GM21515 (cell line): ENCODE data around the gene PLPPR5.

Source experiments
- ATAC-seq: cut with Tn5 transposase; IDR thresholded peaks from one replicate; pipeline ENCODE4 v1.9.1; 2021; ENCODE audit not compliant: unreplicated experiment

PLPPR5 gene

DNA sequence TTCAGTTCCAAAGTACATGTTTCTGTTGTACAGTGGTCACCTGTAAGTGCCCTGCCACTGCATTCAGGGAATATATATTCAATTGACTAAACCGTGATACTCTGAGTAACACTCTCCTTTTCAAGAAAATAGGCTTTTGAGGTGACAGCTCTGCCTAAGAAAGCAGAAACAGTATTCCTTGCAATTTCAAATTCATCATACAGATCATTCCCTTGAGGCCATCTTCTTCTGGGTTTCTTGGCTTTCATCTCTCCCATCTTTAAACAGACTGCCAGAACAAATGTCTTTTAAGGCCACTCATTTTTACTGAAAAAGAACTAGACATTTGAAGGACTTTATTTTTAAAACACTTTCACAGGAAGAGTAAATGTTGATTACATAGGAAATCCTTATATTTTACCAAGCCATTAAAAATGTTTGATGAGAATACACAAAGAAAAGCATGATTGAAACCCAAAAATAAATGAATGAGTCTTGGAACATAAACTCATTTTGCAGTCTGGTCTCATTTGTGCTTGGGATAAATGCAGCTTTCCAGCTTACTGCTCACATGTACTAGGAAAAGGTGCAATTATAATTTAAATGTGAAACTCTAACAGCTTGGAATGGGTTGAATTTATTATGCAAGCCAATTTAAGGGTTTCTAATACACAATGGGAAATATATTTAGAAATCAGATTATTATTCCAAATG, 34.7 kb downstream of the PLPPR5 start:
- no peak for ATAC-seq

DNA sequence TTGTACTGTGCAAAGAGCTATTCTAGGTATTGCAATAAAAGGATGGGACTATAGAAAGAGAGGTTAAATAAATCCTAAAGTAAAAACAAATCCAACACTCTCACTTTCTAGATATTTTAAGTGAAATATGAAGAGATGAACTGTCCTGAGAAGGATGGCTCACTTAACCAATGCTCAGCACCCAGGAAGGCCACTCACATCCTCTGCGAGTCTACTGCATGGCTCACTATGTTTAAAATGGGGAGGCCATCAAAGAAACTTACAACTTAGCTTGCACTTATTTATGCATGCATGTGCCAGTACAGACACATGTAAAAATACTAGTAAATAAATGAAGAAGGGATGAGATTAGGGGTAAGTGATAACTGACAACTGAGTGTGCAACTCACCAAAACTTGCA, 37.5 kb downstream of the PLPPR5 start:
- no peak for ATAC-seq

DNA sequence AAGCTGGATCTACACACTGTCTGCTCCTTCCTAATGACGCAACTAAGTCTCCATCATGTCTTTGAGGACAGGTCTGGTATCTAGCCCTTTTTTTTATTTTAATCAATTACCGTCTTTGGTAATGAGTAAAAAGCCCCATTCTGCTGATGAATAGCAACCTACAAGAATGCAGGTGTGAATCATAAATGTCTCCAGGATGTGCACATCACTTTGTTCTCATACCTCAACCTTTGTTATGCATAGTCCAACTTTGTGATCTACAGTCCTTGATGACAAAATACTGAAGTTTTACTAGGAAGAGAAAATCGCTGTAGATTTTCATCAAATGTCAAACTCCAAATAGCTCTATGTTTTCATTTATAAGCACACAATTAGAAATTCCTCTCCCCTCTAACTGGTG, 39.3 kb downstream of the PLPPR5 start:
- no peak for ATAC-seq

DNA sequence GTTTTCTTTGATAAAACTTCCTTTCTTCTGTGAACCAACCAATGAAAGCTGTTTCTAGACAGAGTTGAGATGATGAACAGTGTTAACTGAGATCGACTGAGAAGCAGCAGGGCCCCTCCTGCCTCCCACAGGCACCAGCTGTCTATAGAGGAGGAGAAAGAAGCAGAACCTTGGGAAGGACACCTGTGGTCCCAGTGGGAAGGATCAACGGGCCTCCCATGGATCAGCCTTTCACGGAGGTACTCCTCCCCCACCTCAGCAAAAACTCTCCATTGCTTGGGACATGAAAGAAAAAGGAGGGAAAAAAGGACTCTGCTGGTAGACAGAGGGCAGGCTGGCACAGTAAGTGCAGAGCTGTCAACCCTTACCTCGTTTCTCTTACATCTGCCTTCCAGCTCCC, 40.5 kb downstream of the PLPPR5 start:
- ATAC-seq: no peak

DNA sequence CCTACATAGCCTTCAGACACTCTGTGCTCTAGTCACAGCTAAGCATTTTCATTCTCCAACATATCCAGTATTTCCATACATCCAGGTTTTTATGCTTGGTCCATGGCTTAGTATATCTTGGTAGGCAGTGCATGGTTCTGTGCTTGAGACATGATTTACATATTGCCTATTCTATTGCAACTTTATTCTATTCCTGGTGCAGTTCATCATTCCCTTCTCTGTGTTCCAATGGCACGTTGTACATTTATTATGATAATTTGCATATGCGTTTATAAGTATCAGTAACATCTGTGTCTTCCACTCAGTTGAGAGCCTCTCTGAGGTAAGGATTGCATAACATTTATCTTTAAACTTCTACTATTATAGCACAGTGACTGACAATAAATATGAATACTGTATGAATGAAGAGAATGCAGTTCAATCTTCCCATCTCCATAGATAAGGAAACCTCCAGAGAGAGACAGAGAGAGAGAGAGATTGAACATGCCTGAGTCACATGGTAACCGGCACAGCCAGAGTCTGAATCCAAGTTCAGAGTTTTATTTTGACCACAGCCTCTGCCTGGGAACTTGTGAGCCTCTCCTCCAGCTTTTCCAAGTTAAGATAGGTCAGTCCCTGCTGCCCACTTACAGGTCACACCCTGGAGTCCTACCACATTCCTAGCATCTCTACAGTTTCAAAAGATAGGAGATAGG, 41.5 kb downstream of the PLPPR5 start:
- ATAC-seq: no peak

DNA sequence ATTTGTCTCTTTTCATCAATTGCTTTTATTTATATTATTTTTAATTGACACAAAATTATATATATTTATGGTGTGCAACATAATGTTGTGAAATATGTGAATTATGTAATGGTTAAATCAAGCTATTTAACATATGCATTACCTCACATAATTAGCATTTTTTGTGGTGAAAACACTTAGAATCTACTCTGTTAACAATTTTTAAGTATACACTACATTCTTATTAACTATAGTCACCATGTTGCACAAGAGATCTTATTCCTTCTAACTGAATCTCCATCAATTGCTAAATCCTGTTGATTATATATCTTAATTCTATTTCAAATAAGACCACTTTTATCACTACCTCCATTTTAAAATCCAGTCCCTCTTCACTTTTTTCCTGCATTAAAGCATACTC, 42.5 kb downstream of the PLPPR5 start:
- ATAC-seq: no peak

DNA sequence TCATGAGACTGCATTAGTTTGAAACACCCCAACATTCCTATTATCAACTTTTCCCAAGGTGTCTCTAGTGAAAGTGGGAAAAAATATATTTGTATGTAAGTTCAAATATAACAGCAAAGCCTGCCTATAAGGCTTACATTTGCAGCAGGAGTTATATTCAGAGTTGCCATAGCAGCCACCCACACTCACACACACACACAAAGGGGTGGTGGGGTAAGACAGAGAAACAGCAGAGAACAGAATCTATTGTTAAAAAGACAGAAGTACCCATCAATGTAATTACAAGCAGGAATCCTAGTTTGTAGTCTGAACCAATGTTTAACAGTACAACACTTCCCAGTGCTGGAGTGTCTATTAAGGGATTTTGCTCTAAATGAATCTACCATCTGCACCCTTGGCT, 55.0 kb downstream of the PLPPR5 start:
- ATAC-seq: no peak

DNA sequence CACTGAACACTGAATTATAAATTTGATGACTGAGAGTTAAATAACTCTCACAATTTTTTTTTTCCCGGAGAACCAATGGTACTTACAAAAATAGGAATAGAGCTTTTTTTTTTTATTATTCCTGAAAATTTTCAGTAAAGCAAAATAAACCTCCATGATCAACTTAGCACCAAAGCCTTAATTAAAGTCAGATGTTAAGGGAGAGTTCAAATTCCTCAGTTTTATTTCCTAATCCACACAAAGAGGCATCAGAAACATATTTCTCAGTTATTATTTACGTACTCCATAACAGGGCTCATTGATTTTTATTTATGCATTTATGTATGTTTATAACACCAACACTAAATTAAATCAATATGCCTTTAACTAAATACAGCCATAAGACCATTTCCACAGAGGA, 55.5 kb downstream of the PLPPR5 start:
- ATAC-seq: no peak

DNA sequence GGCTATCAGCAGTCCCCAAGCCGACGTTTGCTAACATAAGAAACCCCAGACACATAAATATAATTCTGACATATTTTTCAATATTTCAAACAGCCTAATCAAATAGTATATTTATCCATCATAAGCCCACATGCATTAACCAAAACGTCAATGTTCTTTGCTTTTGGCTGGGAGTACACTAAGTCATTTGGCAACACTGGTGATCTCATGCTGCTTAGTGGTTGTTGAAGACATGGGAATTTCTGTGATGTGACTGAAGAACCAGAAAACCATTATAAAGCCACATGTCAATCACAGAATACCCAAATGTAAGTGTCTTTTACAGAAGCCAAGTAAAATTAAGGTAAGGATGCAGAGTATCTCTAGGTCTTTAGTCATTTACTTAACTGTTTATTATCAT, 57.6 kb downstream of the PLPPR5 start:
- no peak for ATAC-seq

DNA sequence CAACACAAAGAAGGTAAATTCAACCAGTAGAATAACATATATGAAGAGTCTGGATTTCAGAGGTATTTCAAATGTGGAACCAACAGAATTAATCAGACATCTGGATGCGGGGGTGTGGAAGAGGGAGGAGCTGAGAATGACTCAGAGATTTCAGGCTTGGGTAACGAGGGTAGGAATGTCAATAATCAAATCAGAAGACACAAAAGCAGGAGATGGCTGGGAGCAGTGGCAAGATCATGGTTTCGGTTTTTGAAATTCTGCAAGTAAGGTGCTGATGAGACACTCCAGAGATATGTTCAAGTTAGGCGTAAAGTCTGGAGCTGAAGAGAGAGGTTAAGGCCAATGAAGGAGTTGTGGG, 64.0 kb downstream of the PLPPR5 start:
- no peak for ATAC-seq

DNA sequence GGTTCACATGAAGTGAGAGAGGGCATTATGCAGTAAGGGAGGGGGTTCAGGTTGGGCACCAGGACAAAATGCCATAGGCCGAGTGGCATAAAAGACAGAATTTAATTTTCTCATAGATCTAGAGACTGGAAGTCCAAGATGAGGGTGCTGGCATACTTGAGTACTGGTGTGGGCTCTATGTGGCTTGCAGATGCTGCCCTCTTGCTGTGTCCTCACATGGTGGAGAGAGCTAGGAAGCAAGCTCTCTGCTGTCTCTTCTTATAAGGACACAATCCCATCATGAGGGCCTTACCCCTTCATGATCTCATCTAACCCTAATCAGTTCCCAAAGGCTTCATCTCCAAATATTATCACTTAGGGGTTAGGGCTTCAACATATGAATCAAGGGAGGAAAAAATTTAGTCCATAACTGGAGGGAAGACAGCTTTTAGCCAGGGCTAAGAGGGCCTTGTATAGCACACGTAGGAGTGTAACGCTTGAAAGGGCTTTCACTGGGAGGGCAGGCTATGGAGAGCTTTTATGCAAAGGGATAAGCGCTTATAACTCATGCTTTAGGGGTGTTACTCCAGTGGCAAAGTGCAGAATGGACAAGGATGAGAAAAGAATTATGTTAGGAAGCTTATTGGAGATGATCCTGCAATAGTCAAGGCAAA, 64.5 kb downstream of the PLPPR5 start:
- ATAC-seq: no peak

DNA sequence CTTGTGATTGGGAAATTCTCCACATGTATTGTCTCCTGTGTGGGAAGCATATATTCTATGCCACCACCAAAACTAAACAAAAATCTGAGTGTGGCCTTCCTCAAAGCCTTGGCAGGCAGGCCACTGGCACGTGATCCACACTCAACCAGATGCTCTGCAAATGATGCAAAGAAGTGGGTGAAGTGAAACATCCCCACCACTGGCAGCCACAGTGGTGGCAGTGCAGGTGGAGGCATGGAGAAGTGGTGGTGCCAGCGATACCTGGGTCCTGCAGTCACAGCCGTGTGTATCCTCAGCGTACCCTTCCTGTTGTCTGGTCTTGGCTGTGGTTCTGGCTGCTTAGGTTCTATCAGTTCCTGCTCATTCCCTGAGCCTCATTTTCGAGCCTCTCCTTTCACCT, 65.2 kb downstream of the PLPPR5 start:
- ATAC-seq: no peak

DNA sequence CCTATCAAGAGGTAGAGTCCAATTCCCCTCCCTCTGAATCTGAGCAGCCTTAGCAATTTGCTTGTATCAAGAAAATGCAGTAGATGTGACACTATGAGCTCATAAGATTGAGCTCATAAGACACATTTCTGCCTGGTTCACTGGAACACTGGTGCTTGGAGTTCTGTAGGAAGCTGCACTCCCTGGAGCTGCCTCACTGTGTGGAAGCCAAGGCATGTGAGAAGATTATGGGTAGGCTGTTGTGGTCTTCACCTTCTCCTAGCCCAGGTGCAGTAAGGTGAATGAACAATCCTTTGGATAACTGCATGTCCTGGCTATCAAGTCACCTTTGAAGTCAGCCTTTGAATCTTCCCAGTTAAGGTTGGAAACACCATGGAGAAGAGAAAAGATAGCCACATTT, 67.3 kb downstream of the PLPPR5 start:
- ATAC-seq: no peak

DNA sequence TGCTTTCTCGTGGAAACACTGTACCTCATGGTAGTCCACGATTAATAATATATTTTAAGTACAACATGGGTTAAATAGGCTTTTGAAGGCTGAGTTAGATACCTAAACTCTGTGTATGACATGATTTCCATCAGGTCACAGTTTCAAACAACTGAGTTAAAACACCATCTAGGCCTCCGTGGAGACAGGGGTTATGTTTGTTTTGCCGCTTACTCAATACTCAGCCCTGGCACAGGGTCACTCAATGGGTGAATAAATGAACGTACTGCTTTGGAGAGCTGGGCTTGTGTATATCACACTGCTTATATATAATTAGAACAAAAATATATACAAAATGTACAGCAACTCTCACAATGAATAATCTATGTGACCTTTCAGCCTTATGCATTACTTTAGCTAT, 72.5 kb downstream of the PLPPR5 start:
- ATAC-seq: no peak

DNA sequence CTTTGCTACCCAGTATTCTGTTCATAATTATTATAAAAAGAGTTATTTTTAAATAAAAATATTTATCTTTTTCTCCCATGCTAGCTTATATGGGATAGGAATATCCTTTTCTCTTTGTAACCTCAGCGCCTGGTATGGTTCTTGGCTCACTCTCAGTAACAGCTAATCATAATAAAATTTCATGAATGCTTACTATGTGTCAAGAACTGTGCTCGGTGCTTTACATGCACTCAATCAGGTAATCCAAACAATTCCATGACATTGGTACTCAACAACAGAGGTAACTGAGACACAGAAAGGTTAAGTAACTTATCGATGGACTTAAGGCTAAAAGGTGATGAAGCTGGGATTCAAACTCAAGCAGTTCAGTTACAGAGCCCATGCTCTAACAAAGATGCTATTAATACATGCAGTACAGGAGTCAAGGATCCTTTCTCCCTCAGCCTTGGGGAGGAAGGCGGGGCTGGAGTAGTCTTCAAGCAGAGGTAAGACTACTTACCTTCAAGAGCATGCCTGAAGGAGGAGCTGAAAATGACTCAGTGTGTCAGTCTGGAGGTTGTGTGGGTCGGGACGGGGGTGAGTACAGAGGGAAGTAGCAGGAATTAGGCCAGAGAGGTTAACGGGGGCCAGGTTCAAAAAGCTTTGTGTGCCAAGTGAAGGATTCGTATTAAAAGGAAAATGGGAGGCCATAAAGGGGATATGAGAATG, 73.4 kb downstream of the PLPPR5 start:
- no peak for ATAC-seq

DNA sequence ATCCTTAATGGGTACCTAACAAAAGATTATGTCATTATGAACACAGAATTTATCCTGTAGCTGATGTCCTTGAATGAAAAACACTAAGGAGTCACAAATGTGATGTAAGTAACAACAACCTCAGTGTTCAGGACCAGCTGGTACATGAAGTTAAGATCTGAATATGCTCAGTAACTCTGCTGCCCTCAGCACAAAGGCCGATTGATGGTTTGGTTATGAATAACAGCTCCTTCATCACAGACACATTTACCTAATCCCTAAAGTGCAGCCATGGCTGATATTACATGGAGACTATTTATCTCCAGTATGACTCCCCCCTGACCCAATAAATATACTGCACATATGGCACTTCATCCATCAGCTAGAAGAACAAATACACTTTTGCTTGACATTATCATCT, 75.2 kb downstream of the PLPPR5 start:
- no peak for ATAC-seq

DNA sequence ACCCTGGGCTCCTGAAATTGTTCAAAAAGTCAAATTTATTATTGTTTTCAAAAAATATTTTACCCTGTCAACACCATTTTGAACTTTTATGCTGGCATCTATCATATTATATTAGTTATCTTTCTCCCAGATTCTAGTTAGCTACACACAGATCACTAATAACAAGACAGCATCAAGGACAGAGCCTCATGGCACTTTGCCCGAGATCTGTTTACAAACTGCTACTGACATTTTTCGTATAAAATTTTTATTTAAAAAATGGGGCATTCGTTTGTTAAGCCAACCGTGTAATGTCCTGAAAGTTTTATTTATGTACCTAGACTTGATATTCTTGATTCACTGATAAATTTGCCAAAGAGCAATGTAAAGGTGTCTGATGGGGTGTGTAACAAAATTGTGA, 78.1 kb downstream of the PLPPR5 start:
- ATAC-seq: no peak

DNA sequence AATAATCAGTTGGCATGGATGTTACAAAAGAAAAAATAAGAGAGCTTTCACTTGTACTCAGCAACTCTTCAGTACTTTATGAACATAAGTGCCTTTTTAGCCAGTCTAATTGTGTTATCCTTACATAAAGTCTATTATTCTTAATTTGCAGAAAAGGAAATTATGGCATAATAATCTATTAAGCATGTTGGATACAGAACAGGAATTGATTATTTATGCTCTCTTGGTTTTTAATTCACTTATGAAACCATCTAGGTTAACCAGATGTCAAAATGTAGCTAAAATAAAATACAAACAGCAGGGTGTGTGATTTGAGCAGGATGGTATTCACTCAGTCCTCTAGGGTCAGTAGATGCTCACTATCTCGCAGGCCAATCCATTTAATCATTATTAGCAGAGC, 79.7 kb downstream of the PLPPR5 start:
- ATAC-seq: no peak

DNA sequence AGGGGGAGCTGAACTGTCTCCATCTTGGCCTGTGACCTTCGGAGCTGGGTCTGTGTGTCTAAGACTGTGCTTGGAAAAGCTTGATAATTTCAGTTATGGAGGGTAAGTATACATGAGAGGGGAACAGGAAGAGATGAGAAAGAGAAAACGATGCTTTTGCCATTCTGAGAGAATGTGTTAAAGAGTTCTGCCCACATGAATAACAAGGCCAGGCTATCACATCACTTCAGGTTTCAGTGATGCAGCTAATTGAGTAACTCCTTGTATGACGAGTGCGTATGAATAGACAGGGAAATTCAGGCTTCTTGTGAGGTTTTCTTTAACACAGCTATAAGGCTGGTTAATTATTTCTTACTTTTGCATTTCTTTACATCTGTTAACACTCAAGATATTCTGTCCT, 81.0 kb downstream of the PLPPR5 start:
- no peak for ATAC-seq

DNA sequence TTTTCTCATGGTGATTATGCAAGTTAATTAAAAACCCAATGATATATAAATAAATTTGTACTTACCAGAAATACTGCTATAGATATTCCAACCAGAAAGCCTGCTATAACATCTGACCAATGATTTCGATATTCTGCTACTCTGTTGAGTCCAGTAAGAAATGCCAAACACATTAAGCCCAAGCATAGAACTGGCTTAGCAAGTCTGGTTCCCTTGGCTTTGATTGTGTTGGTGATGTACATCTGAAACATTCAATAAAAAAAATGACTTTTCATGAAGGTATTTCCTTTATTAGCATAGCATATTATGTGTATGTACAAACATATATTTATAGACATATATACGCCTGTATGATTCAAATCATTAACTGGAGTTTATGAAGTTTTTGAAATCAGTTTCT, 82.8 kb downstream of the PLPPR5 start:
- ATAC-seq: no peak

DNA sequence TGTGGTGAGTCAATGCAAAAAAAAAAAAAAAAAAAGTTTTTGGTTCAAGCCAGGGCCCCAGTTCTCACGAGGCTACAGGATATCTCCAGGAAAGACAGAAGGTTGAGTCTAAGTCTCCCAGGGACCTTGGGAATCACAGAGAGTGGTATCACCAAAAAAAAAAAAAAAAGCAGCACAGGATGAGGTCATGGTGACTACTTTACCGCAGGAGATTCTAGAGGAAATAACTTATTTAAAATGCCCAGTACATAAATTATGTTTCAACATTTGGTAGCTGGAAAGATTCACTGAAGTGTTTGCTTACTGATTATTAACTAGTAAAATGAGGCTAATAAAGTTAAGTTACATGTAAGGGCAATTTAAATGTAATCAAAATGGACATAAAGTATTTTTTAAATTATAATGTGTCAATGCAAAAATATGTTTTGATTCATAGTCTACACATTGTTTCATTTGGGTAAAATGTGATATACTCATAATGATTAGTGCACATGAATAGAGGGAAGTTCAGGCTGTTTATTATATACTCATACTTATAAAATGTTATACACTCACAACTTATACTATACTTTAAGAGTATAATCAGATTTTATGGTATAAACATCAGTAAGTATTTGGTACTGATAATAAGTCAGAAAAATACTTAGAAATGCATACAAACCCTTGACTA, 84.1 kb downstream of the PLPPR5 start:
- ATAC-seq: no peak
